Activated T-helper 1 cell treated with anti-CD3 and anti-CD28 coated beads, Interleukin-12 subunit alpha, Interleukin-12 subunit beta, Interleukin-2, Interleukin-4 antibody, amounts not matched to agents 30 ng/mL and 10 ng/mL and 1 ng/mL, durations not matched to agents 14 hours and 24 hours and 36 hours (primary cell): ENCODE data around the gene ERLEC1. TPM values are rescaled to one million over a fixed set of nuclear protein-coding genes. Genes with fewer than 3 reads are reported as not detected.

ENCODE experiments used
- DNase-seq: peaks from one replicate; pipeline ENCODE4 v3.0.0; 2021; ENCODE audit warnings: low spot score
- H3K27ac Mint-ChIP-seq: one replicate; pipeline ENCODE4 v1.8.0; 2021; ENCODE audit warnings: mild to moderate bottlenecking, mixed read lengths
- H3K27me3 Mint-ChIP-seq: one replicate; pipeline ENCODE4 v1.8.0; 2022; ENCODE audit warnings: mild to moderate bottlenecking, moderate library complexity, mixed read lengths; ENCODE audit not compliant: insufficient read depth
- H3K36me3 Mint-ChIP-seq: one replicate; pipeline ENCODE4 v1.8.0; 2021; ENCODE audit warnings: low read depth, mixed read lengths
- H3K4me1 Mint-ChIP-seq: one replicate; pipeline ENCODE4 v1.8.0; 2021; ENCODE audit warnings: low read depth, mixed read lengths
- H3K4me3 Mint-ChIP-seq: one replicate; pipeline ENCODE4 v1.8.0; 2021; ENCODE audit warnings: mild to moderate bottlenecking, moderate library complexity, mixed read lengths
- H3K9me3 Mint-ChIP-seq: one replicate; pipeline ENCODE4 v1.8.0; 2021; ENCODE audit warnings: mixed read lengths
- intact Hi-C: fragments of 100-400 bp; cut with micrococcal nuclease; formaldehyde crosslinking; loops from one replicate; pipeline ENCODE4 v1.15.1; 2024
- total RNA-seq: library from RNA; stranded (reverse); gene quantifications from 2 replicates; pipeline ENCODE4 v1.2.3, GENCODE V29; 2022

ERLEC1 gene
- total RNA-seq, 1 donor from 2014 or later: 28.4 TPM

DNA sequence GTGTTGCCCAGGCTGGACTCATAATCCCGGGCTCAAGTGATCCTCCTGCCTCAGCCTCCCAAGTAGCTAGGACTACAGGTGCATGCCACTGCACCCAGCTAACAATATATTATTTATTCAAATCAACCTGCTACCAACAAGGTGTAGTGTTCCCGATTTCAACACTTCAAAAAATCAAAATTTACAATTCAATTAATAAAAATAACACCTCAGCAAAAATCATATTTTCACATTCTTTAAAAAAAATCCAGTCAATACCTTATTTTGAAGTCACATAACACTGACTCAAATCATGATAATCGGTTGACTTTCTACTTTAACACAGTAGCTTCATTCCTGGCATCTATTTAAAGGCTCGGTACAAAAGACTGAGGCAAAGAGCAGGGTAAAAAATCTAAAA lies 65.7 kb downstream of the ERLEC1 start:
- peaks cover 9% of the 10 kb centered on the region for H3K36me3 Mint-ChIP-seq
- intact Hi-C loops: no loop called here
- no peaks in the 10 kb centered on the region for H3K4me1 Mint-ChIP-seq
- DNase-seq: no peak
- H3K27ac Mint-ChIP-seq: no peak overlapping the region
- H3K4me3 Mint-ChIP-seq: no peak overlapping the region
- no peaks in the 10 kb centered on the region for H3K27me3 Mint-ChIP-seq
- H3K9me3 Mint-ChIP-seq: no peaks in the 10 kb centered on the region

DNA sequence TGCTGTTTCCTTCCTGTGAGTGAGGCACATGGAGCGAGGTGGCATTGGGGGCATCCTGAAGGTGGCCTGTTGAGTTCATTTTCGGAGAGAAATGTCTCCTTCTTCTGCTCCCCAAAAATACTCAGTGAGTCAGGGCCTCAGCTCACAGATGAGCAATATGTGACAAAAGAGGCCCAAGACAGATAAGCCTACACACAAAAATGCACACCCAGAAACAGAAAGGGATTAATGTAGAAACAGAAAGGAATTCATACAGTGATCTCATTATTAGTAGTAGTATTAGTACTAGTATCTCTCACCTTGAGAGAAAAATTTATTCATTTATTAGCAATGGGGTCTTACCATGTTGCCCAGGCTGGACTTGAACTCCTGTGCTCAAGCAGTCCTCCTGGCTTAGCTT lies 67.8 kb downstream of the ERLEC1 start:
- Mint-ChIP-seq H3K27ac (no peak overlapping the region), H3K4me3 (no peak overlapping the region), H3K36me3 (peaks cover 9% of the 10 kb centered on the region), H3K4me1 (no peaks in the 10 kb centered on the region), H3K9me3 (no peaks in the 10 kb centered on the region), H3K27me3 (no peaks in the 10 kb centered on the region)
- intact Hi-C loops: no loop called here
- no peak for DNase-seq

DNA sequence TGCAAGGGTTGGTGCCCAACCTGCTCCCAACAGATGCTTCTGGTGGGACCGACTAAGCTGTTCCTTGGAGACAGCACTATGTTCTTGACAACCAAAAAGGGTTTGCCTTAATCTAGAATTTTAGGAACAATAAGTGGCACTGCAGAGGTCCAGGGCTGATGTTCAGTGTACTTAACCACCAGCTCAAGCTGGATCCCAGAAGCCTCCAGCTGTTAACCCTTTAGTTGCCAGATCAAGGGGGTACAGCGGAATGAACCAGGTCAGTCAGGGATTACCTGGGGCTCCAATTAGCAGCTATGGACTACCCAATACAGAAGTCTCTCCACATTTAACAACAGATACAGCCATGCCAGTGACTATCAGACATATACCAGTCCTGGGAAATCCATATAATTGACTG lies 69.4 kb downstream of the ERLEC1 start:
- Mint-ChIP-seq H3K4me3 (no peak overlapping the region), H3K27ac (no peak overlapping the region), H3K36me3 (peaks cover 9% of the 10 kb centered on the region), H3K9me3 (no peaks in the 10 kb centered on the region), H3K4me1 (no peaks in the 10 kb centered on the region), H3K27me3 (no peaks in the 10 kb centered on the region)
- intact Hi-C loops: no loop called here
- no peak for DNase-seq

DNA sequence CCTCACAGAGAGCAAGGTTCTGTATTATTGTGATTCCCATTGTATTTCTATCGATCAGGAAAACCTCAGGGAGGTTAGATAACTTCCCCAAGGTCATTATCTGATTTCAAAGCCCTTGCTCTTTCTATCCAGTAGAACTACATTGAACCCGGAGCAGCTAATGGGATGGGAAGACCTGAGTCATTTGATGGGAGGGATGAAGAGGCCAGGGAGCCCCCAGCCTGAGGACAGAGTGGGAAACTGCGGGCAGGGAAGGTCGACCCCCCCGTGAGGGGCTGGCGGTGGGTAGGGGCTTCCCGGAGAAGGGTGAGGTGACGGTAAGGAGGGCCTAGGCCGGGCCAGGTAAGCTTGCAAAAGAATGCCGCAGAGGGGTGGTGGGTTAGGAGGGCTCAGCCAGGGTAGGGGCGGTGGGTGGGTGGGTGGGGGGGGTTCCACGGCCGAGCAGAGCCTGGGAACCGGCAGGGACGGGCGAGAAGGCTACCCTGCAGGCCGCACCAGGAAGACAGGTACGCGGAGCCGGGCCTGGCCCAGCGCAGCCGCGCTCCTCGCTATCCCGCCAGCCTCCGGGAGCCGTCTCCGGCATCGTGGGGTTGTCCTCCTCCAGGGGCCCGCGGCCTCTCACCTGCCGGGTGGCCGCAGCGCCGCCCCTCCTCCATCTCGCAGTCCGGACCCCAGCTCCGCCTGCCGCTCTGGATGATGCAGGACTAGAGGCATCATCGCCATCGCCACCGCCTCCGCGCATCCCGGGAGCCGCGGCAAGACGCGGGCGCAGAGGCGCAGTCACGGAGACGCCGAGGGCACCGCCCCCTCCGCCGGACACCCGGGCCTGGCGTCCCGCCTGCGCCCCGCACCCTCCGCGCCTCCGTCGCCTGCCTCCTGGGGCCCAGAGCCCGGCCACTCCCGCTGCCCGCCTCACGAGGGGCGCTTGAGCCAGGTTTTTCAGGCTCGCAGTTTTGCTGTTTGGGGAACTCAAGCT lies 72.7 kb downstream of the ERLEC1 start, which contains the start of gene GPR75:
GPR75 (minus strand) TSS at position 762 of the 976 bp plus-strand sequence. CDS start 5,211 bp downstream, outside the sequence.
- Mint-ChIP-seq H3K9me3 (no peaks in the 10 kb centered on the region), H3K36me3 (peaks cover 2% of the 10 kb centered on the region), H3K4me1 (no peaks in the 10 kb centered on the region), H3K27ac (no peak within 1 kb of the TSS), H3K27me3 (no peaks in the 10 kb centered on the region), H3K4me3 (no peak within 1 kb of the TSS)
- intact Hi-C loops: no loop called here
- no peak for DNase-seq

DNA sequence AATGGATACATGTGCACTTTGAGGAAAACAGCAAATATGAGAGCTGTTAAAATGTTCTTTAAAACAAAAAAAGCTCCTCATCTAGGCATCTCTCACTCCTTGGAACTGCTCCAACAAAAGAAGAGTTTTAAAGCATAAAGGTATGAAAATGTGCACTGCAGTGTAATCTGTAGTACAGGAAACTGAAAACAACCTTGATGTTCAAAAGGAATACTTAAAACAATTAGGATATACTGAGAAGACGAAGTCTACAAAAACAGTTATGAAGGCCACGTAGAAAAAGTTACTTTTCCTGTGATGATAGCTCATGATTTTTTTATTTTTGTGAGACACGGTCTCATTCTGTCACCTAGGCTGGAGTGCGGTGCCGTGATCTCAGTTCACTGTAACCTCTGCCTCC lies 75.0 kb downstream of the ERLEC1 start:
- intact Hi-C loops: no loop called here
- DNase-seq: no peak
- Mint-ChIP-seq H3K4me3 (no peak overlapping the region), H3K36me3 (peaks cover 17% of the 10 kb centered on the region), H3K27ac (no peak overlapping the region), H3K9me3 (no peaks in the 10 kb centered on the region), H3K27me3 (no peaks in the 10 kb centered on the region), H3K4me1 (no peaks in the 10 kb centered on the region)

DNA sequence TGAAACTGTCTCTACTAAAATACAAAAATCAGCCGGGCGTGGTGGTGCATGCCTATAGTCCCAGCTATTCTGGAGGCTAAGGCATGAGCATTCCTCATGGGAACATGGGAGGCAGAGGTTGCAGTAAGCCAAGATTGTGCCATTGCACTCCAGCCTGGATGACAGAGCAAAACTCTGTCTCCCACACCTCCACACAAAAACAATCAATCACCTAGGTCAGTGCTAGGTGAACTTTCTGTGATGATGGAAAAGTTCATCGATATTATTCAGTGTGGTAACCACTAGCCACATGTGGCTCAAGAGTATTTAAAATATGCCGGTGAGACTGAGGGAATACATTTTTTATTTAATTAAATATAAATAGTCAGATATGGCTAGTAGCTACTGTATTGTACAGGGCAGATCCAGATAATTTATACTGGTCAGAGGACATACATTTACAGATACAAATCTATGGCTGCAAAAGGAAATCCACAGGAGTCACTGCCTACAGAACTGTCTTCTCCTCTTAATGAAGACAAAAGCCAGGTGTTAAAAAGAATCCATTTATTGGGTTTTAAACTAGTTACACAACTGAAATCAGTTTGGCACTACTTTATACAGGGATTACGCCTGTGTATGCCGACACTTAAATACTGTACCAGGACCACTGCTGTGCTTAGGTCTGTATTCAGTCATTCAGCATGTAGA lies 76.8 kb downstream of the ERLEC1 start:
- peaks cover 22% of the 10 kb centered on the region for H3K36me3 Mint-ChIP-seq
- no peak overlapping the region for H3K4me3 Mint-ChIP-seq
- intact Hi-C loops: no loop called here
- no peaks in the 10 kb centered on the region for H3K9me3 Mint-ChIP-seq
- no peak for DNase-seq
- no peaks in the 10 kb centered on the region for H3K27me3 Mint-ChIP-seq
- H3K4me1 Mint-ChIP-seq: no peaks in the 10 kb centered on the region
- H3K27ac Mint-ChIP-seq: no peak overlapping the region

DNA sequence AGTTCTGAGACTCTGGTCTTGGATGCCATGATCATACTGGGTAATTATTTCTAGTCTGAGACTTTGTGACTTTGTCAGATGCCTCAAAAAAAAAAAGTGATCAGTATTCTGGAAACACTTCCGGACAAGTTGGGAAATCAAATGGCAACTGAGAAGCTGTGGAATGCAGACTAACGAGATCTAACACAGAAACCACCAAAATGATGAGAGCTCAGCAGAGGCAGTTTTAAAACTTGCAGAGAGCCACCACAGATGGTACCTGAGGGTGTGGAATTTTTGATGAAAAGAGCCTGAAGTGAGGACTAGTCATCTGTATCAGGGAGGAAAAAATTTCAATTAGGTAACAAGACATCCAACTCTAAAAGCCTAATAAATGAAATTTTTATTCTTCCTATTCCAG lies 78.4 kb downstream of the ERLEC1 start:
- Mint-ChIP-seq H3K36me3 (peaks cover 24% of the 10 kb centered on the region), H3K4me3 (no peak overlapping the region), H3K4me1 (no peaks in the 10 kb centered on the region), H3K9me3 (no peaks in the 10 kb centered on the region), H3K27me3 (no peaks in the 10 kb centered on the region), H3K27ac (no peak overlapping the region)
- no peak for DNase-seq
- intact Hi-C loops: loop anchor here (5.0 kb wide), 1 partner anchor 78 kb away; the partner anchor contains the start of genes ASB3 and ERLEC1

DNA sequence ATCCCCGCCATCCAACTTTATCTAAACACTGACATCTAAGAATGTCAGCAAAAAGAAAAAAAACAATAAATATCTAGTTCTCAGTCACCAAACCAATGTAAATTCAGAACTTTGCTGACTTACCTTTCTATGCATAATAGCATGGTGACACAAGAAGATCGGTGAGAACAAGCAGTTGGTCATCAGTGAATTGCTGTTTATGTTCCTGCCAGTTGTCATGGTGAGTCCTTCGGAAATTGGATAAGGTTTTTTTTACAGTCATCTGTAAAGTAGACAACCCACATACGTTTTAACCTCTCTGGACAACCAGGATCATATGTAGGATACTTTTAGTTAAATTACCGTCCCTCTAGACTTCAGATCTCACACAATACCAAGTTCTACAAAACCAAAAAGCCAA lies 79.1 kb downstream of the ERLEC1 start:
- intact Hi-C loops: loop anchor here (5.0 kb wide), 1 partner anchor 79 kb away; the partner anchor contains the start of genes ASB3 and ERLEC1
- H3K36me3 Mint-ChIP-seq: peaks cover 24% of the 10 kb centered on the region

DNA sequence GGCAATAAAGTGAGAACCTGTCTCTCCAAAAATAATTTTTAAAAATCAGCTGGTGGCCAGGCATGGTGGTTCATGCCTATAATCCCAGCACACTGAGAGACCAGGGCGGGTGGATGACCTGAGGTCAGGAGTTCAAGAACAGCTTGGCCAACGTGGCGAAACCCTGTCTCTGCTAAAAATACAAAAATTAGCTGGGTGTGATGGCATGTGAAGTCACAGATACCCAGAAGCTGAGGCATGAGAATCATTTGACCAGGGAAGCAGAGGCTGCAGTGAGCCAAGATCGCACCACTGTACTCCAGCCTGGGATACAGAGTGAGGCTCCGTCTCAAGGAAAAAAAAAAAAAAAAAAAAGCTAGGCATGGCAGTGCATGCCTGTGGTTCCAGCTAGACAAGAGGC lies 80.3 kb downstream of the ERLEC1 start:
- no peak overlapping the region for H3K4me3 Mint-ChIP-seq
- H3K36me3 Mint-ChIP-seq: peaks cover 24% of the 10 kb centered on the region
- H3K9me3 Mint-ChIP-seq: no peaks in the 10 kb centered on the region
- H3K27me3 Mint-ChIP-seq: no peaks in the 10 kb centered on the region
- intact Hi-C loops: loop anchor here (5.0 kb wide), 1 partner anchor 80 kb away; the partner anchor contains the start of genes ASB3 and ERLEC1
- no peak for DNase-seq
- no peaks in the 10 kb centered on the region for H3K4me1 Mint-ChIP-seq
- H3K27ac Mint-ChIP-seq: no peak overlapping the region

More for the DNA sequence above, 79.1 kb downstream of the ERLEC1 start:
- H3K4me1 Mint-ChIP-seq: no peaks in the 10 kb centered on the region
- no peaks in the 10 kb centered on the region for H3K9me3 Mint-ChIP-seq
- H3K27me3 Mint-ChIP-seq: no peaks in the 10 kb centered on the region
- DNase-seq: no peak
- H3K27ac Mint-ChIP-seq: no peak overlapping the region
- H3K4me3 Mint-ChIP-seq: no peak overlapping the region

DNA sequence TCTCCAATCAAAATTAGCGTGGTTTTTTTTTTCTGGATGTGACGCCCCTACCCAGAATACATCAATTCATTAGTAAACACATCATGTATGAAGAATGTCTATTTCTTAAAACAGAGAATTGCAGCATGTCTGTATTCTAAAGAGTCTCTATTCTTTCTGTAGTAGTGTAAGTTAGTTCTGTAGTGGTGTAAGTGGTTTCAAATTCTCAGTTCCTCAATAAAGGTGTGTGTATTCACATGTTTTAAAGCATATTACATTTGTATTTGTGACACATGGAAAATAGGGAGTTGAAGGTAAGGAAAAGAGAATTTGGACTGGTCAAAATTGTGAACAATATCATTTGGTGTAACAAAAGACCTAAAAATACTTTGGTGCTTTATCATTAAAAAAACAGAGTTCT lies 80.9 kb downstream of the ERLEC1 start:
- intact Hi-C loops: loop anchor here (5.0 kb wide), 1 partner anchor 80 kb away; the partner anchor contains the start of genes ASB3 and ERLEC1
- H3K27me3 Mint-ChIP-seq: no peaks in the 10 kb centered on the region
- no peak overlapping the region for H3K27ac Mint-ChIP-seq
- no peak for DNase-seq
- H3K4me3 Mint-ChIP-seq: no peak overlapping the region
- no peaks in the 10 kb centered on the region for H3K4me1 Mint-ChIP-seq
- H3K36me3 Mint-ChIP-seq: peaks cover 24% of the 10 kb centered on the region
- H3K9me3 Mint-ChIP-seq: no peaks in the 10 kb centered on the region

Other genes starting within 250 kb of the ERLEC1 start
- 24.1 and 25.6 TPM in 2 replicates for gene CHAC2, start 19.2 kb upstream of the ERLEC1 start, total RNA-seq
- 18.6 and 21.5 TPM in 2 replicates for gene ASB3, start 91 bp upstream of the ERLEC1 start, total RNA-seq
- 3.7 TPM in 2 replicates for gene GPR75, start 72.9 kb downstream of the ERLEC1 start, total RNA-seq
- 59.3 and 59.7 TPM in 2 replicates for gene PSME4, start 183.9 kb downstream of the ERLEC1 start, total RNA-seq